Thoracic aorta (tissue), 2 donors: Measurements from ENCODE around the gene RNF150. TPM values are rescaled to one million over a fixed set of nuclear protein-coding genes. Genes with fewer than 3 reads are reported as not detected.

ENCODE experiments used
- ATAC-seq: fragments of 150-250 bp; one replicate; pipeline ENCODE4 v1.8.0; 2017; ENCODE audit warnings: low read depth; ENCODE audit not compliant: insufficient number of reproducible peaks, low FRiP score
- DNase-seq: peaks from one replicate; pipeline ENCODE4 v3.0.0-alpha.2; 2020; ENCODE audit warnings: low spot score
- H3K27ac ChIP-seq, 2 donors: fragments of 200-600 bp; sonication (generic); 1 replicate in 1 of 2; 2 replicates in 1 of 2; pipeline ENCODE4 v1.5.1; 2016; ENCODE audit warnings: mild to moderate bottlenecking in 2 of 2, moderate library complexity in 2 of 2
- H3K27me3 ChIP-seq: fragments of 200-600 bp; sonication (generic); replicated peaks from 2 replicates; pipeline ENCODE4 v1.6.0; 2016; ENCODE audit warnings: mild to moderate bottlenecking; ENCODE audit not compliant: insufficient read depth
- H3K36me3 ChIP-seq: fragments of 200-600 bp; sonication (generic); one replicate; pipeline ENCODE4 v1.5.1; 2016
- H3K4me1 ChIP-seq, 2 donors: fragments of 200-600 bp; sonication (generic); 1 replicate in 1 of 2; 2 replicates in 1 of 2; pipeline versions ENCODE4 v1.5.1 to v1.6.0; 2016; ENCODE audit warnings: low read depth in 2 of 2, mild to moderate bottlenecking in 1 of 2; ENCODE audit not compliant: control insufficient read depth in 1 of 2
- H3K4me3 ChIP-seq: fragments of 200-600 bp; sonication (generic); 2 replicates; pipeline ENCODE4 v1.5.1; 2016; ENCODE audit warnings: mild to moderate bottlenecking
- H3K9me3 ChIP-seq: fragments of 200-600 bp; sonication (generic); 2 replicates; pipeline ENCODE4 v1.5.1; 2016
- total RNA-seq, 2 donors: library from RNA; depleted of rRNA; stranded (reverse); fragments of >200 nt; gene quantifications; one replicate each; pipeline versions ENCODE4 v1.1.0 to v1.2.3, GENCODE V29; 2016
- TF ChIP-seq, protein P1 (sequence below): fragments of 200-600 bp; sonication (generic); IDR thresholded peaks from one replicate; pipeline ENCODE4 v1.5.1; 2019; ENCODE audit warnings: antibody characterized with exemption

Gene RNF150
- total RNA-seq, 2 donors from 2014 or later, result 9.7 to 11.6 TPM

DNA sequence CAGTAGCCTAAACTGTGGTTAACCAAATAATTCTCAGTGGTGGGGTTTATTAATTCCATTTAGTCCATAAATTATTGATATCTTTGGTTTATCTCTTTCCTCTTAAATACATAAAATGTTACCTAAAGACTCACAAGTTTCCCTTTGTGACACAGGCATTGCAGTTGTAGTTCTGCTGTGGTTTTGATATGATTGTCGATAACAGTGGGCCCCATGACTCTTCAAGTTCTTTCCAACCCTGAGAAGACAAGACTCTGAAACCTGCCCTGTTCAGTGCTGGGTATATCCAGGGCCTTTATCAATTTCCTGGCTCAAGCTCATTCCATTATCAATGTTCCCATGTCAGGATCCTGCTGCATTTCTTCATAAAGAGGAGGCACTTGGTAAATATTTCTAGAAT lies 259.2 kb downstream of the RNF150 start:
- Histone ChIP-seq H3K4me3 (no peak overlapping the region), H3K27ac (no peak overlapping the region), H3K27me3 (no peaks in the 10 kb centered on the region), H3K36me3 (no peaks in the 10 kb centered on the region), H3K4me1 (peaks cover 0 to 8% of the 10 kb centered on the region in 2 donors), H3K9me3 (no peaks in the 10 kb centered on the region)
- DNase-seq (no peak), ATAC-seq (no peak)
- TF ChIP-seq, protein P1, sequence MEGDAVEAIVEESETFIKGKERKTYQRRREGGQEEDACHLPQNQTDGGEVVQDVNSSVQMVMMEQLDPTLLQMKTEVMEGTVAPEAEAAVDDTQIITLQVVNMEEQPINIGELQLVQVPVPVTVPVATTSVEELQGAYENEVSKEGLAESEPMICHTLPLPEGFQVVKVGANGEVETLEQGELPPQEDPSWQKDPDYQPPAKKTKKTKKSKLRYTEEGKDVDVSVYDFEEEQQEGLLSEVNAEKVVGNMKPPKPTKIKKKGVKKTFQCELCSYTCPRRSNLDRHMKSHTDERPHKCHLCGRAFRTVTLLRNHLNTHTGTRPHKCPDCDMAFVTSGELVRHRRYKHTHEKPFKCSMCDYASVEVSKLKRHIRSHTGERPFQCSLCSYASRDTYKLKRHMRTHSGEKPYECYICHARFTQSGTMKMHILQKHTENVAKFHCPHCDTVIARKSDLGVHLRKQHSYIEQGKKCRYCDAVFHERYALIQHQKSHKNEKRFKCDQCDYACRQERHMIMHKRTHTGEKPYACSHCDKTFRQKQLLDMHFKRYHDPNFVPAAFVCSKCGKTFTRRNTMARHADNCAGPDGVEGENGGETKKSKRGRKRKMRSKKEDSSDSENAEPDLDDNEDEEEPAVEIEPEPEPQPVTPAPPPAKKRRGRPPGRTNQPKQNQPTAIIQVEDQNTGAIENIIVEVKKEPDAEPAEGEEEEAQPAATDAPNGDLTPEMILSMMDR, result no peak

DNA sequence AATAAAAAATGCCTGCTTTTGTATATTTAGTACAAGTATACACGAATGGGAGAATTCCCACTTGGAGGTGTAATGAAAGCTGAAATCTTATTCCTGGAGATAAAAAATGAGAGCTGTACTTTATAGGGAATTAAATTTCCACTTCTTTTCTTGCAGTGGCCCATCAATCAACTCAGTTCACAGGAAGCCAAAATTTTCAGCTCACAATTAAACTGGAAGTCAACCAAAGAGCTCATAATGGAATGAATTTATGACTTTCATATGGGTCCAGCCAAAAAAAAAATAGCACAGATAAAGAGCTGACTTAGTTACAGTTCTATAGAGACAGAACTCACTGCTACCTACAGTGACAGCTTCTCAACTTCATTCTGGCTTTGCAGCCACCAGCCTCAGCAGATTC lies 261.9 kb downstream of the RNF150 start:
- no peaks in the 10 kb centered on the region for H3K4me1 ChIP-seq
- no peaks in the 10 kb centered on the region for H3K36me3 ChIP-seq
- no peak for ATAC-seq
- DNase-seq, result no peak
- H3K4me3 ChIP-seq, result no peak overlapping the region
- no peaks in the 10 kb centered on the region for H3K9me3 ChIP-seq
- TF ChIP-seq, protein P1, result no peak
- no peaks in the 10 kb centered on the region for H3K27me3 ChIP-seq
- H3K27ac ChIP-seq, result no peak overlapping the region

- Histone ChIP-seq H3K4me3 (no peak overlapping the region), H3K27me3 (no peaks in the 10 kb centered on the region), H3K27ac (no peak overlapping the region), H3K9me3 (no peaks in the 10 kb centered on the region), H3K36me3 (no peaks in the 10 kb centered on the region), H3K4me1 (no peaks in the 10 kb centered on the region)
- TF ChIP-seq, protein P1, result no peak
- no peak for ATAC-seq
- DNase-seq, result no peak
Observed at GRCh38 chr4:140870427-140870826, 262.8 kb downstream of the RNF150 start.

DNA sequence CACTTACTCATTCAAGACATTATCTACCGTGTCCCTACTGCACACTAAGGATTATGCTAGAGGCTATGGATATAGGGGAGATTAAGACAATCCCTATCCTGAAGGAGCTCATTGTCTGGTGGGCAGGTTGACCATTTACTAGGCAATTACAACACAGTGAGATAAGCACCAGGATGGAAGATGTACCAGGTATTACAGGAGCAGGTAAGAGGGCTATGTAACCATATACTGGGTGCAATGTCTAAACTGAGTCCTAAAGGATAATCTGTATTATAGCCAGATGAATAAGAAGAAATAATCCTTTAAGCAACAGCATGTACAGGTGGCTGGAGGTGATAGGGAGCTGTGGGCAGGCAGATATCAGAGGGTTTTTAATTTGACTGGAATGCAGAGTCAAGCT lies 263.8 kb downstream of the RNF150 start:
- TF ChIP-seq, protein P1, result no peak
- Histone ChIP-seq H3K36me3 (no peaks in the 10 kb centered on the region), H3K9me3 (no peaks in the 10 kb centered on the region), H3K4me1 (no peaks in the 10 kb centered on the region), H3K4me3 (no peak overlapping the region), H3K27ac (no peak overlapping the region), H3K27me3 (no peaks in the 10 kb centered on the region)
- no peak for ATAC-seq
- DNase-seq, result no peak

DNA sequence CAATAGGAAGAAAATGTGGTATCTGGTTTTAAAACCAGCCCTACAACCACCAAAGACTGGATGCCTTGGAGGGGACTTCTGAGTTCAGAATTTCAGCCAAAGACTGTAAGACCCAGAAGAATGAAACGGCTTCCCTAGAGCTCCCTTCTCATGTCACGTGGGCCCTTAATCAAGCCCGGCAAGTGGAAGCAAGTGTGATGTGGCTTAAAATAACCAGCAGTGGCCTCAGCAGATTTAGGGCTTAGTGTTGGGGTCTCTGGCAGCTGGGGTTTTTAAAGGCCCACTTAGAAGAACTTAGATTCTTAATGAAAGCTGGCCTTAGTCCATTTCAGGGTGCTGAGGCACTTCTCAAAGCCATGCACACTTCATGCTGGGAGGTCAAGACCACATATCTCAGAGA lies 265.9 kb downstream of the RNF150 start:
- Histone ChIP-seq H3K27me3 (no peaks in the 10 kb centered on the region), H3K4me3 (no peak overlapping the region), H3K27ac (no peak overlapping the region), H3K36me3 (no peaks in the 10 kb centered on the region), H3K9me3 (no peaks in the 10 kb centered on the region), H3K4me1 (no peaks in the 10 kb centered on the region)
- no peak for ATAC-seq
- TF ChIP-seq, protein P1, result no peak
- no peak for DNase-seq
